Inflammatory macrophage treated with lipopolysaccharide for 4 hours (primary cell): ENCODE results near the gene PELI1.
A peak's percentile ranks its signal among the peaks of the same experiment; 100 is the strongest.

Source experiments
- DNase-seq: peaks from one replicate; pipeline ENCODE4 v3.0.0-alpha.2; 2020

Gene PELI1

GRCh38 chr2:64151476-64151875, 7.3 kb upstream of the PELI1 start:
- DNase-seq = peak; percentile 61

DNA sequence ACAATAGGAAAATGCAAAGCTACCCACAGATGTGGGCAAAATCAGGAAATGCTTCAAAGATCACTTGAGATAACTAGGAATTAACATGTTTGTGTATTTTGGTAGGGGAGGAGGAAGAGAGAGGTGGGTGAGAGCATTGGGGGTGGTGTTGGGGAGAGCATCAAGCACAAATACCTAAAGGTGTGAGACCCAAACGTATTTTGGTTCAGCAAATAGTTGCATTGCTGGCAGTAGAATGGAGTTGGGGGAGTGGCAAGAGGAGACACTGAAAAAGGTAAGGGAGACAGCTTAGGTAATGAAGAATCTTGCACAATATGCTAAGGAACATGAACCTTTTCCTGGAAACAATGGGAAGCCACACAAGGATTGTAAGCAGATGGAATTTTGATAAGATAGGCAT, 1.5 kb upstream of the PELI1 start:
- no peak for DNase-seq

- DNase-seq = no peak
Measured at GRCh38 chr2:64145119-64145518, 899 bp upstream of the PELI1 start.

GRCh38 chr2:64143169-64144056, 807 bp downstream of the PELI1 start:
- DNase-seq = peak; percentile 67

GRCh38 chr2:64142741-64143168, 1.5 kb downstream of the PELI1 start:
- DNase-seq = peak; percentile 52

DNA sequence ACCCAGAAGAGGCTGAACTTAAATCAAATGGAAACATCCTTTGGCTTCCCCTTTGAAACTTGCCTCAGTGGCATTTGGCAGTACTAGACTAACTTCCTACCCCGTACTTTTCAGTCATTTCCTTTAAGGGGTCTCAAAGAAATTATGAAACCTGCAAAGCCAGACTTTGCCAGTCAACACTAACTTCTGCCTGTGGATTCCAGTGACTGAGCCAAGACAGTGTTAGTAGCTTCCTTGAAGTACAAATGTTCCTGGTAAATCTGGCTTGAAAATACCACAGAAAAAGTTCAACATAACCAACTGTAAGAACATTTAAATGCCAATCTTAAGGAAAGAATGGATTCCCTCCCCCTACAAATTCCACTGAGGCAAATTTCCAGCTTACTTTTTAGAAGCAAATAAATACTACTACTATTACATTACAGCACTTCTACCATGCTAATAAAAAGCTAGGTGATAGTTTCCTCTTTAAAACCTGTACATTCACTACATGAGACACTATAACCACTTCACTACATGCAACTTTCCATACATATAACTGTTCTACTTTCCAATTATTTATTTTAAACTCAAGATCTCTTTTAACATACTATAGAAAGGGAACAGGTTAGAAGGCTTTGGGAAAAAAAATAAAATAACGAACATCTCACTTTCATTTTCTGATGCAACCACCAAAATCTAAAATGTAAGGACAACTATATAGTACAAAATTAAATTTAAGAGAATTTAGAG, 2.4 kb downstream of the PELI1 start:
- DNase-seq = peak; percentile 71

DNA sequence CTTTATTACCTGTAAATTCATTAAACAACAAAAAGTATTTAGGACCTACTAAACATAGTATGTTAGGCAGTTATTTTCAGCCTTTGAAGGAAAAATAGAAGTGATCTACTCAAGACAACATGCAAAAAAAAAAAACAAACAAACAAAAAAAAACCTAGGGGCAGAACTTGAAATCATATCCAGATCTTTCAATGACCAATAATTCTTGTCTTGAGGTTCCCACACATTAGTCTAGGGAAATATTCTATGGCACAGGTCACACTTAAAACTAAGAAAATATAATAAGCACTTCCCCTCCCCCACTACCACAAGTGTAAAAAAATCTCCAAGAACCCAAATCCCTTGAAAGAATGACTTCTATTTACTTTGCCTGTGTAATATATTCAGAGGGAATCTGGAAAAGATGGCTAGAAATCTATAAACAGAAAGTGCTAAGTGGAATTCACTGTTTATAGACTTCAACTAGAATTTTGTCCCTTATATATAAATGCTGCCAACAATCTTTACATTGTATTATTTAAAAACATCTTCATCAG, 3.5 kb downstream of the PELI1 start:
- peak; percentile 58 for DNase-seq

- DNase-seq = no peak
Measured at GRCh38 chr2:64139956-64140355, 4.3 kb downstream of the PELI1 start.

DNA sequence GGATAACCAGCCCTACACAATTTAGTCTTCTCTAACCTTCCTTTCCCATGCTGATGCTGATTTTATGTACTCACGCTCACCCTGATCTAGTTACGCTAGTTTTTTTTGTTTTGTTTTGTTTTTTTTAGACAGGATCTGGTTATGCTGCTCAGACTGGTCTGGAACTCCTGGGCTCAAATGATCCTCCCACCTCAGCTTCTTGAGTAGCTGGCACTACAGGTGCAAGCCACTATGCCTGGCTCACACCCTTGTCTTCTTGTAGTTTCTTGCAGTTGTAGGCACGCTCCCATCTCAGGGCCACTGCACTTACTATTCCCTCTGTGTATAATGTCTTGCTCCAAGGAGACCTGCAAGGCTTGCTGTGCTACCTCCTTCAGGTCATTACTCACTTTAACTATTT, 6.2 kb downstream of the PELI1 start:
- DNase-seq = no peak

- peak; percentile 88 for DNase-seq
Measured at GRCh38 chr2:64137567-64137966, 6.7 kb downstream of the PELI1 start.

DNA sequence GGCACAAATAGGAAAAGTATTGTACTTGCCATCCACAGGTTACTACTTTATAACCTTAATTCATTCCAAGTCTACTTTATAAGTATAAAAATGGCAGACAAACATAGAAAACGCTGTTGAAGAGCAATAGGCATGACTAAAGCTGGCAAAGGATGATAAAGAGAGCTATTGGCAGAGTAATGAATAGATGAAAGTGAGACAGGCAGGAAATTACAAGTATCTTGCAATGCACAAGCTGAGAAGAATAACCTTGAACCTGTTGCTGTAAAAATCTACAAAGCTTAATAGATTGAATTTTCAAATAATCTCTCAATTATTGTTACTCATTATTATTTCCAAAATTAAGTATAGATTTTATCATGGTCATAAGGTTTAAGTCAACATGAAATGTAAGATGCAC, 8.8 kb downstream of the PELI1 start:
- no peak for DNase-seq

DNA sequence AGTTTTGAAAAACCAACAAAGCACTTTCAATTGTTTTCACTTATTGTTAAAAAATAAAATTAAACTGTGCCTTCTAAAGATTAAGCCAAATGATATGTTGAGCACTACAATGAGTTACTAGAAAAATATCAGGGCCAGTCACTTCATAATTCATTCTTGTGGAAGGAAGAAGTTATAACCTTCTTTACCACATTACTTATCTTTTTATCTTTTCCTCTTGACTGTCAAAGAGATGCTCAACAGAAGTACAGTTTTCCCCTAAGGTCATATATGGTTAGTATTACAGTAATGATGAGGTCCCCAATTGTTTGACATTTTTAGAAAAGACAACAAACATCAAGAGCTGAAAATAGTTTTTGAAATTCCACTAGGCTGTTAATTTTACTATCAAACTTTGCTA, 9.4 kb downstream of the PELI1 start:
- no peak for DNase-seq

DNA sequence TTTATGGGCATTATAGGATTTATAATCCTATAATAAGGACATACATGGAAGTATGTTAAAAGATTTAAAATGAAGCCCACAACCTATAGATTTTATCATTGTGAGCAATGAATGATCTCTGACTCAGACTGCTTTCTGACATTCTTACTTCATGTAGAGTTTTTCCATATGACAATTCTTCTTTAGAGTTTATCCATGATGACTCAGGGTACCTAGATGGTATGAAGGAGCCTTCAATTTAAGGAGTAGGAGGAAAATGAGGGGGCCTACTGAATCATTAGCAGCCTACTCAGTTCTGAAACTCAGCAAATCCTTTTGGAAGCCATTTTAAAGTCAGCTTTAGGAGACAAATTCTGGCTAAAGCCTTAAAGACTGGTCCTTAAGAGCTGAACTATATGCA, 10.4 kb downstream of the PELI1 start:
- peak; percentile 44 for DNase-seq

DNA sequence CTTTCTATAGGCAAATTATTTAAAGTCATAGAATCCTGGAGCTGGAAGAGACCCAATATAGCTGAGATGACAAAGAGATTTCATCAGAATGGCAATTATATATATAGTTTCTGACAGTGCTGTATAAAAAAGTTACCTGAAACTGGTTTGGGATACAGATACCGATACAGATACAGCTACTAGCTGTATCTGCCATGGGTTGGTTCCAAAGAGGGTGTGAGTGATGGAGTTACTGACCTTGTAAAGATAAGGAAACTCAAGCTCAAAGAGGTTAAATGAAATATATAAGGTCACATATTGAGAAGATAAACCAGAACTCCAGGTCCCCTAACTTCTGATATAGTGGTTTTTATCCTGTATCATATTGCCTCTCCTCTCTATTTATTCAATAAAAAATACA, 10.9 kb downstream of the PELI1 start:
- no peak for DNase-seq

DNA sequence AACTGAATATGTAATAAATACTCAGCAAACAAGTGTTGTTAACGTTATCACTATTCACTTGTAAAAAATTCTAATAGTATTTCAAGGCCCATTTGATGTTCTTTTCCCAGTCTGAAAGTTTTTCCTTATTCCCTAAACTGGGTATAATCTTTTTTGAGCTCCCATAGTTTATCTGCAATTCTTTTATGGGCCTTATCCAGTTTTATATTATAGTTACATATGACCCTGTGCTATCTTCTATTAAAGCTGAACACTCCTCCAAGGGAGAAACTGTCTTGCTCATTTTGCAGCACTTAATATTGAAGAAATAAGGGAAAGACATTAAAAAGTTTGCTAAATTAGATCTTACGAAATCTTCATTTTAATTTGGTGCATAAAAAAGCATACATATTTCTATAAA, 13.9 kb downstream of the PELI1 start:
- DNase-seq = no peak

DNA sequence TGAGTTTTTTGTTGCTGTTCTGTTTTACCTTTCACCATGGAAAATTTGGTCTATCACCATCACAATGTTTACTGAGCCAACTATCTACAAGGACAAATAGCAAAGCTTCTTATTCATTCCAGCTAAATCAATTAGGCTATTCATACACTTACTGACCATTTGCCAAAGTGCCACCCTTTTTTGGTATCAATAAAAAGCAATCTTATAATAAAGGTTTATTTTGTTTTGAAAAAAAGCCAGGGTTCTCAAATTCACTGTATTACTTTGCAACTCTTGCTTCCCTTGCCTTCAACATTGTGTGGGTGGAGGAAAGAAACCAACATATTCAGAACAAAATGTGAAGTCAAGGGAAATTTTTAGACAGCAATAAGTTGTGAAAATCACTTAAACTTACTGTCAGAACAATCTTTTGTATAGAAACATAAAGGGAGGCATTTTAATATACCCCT, 15.3 kb downstream of the PELI1 start:
- peak; percentile 60 for DNase-seq

- DNase-seq = no peak
Measured at GRCh38 chr2:64128406-64128805, 15.8 kb downstream of the PELI1 start.

DNA sequence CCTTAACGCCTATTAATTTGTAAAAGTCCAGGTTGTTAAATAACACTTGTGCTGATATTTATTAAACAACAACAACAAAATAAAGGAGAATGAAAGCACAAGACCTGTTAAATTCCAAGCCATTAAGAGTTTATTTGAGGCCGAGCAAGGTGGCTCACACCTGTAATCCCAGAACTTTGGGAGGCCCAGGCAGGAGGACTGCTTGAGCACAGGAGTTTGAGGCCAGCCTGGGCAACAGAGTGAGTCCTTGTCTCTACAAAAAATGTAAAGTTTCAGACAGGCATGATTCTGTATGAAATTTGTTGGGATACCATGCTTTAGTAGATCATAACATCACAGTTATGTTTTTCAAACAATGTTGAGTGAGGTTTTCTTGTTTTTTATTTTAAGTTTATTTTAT, 17.1 kb downstream of the PELI1 start:
- DNase-seq = no peak

GRCh38 chr2:64126601-64127000, 17.6 kb downstream of the PELI1 start:
- DNase-seq = no peak

- no peak for DNase-seq
Measured at GRCh38 chr2:64124571-64124970, 19.6 kb downstream of the PELI1 start.

- DNase-seq = no peak
Measured at GRCh38 chr2:64124168-64124567, 20.1 kb downstream of the PELI1 start.

- DNase-seq = no peak
Measured at GRCh38 chr2:64123740-64124139, 20.5 kb downstream of the PELI1 start.

DNA sequence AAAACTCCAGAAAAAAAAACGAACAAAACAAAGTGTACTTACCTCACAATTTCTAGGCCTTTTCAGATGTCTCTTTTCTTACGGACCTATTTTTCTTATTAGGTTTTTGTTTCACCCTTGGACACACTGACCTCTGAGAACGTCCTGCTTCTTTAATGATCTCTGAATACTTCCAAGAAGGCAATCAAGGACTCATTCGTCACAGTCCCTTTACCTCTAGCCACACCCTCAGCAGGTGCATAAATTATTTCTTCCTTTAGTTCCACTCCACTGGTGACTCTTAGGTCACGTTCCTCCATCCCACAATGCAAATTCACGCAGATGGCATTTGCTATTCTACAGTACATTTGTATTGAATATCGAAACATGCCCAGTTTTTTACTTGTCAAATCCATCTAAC, 21.9 kb downstream of the PELI1 start:
- DNase-seq = no peak

GRCh38 chr2:64120928-64121327, 23.3 kb downstream of the PELI1 start:
- DNase-seq = no peak
